K562 (cell line): ENCODE measurements around the gene HS2ST1. TPM values are rescaled to one million over a fixed set of nuclear protein-coding genes. Genes with fewer than 3 reads are reported as not detected.

Source experiments
- ATAC-seq: fragments of 200-7000 bp; cut with Tn5 transposase; 3 replicates; pipeline ENCODE4 v1.9.1; 2020; ENCODE audit warnings: moderate library complexity
- BruUV-seq: library from RNA; stranded (reverse); fragments of 400-500 nt; replicated peaks from 2 replicates; lab custom pipeline; 2021; lab: Mats Ljungman, UMichigan
- CTCF ChIA-PET: fragments of 300-600 bp; formaldehyde crosslinking; extraction: SDS; loops from one replicate; lab custom pipeline; 2021; ENCODE audit warnings: low intra/inter-chr PET ratio; lab: Yijun Ruan, JAX
- POLR2A ChIA-PET: fragments of 300-600, 350-650 bp; sonication (Branson Sonifier 250); formaldehyde crosslinking; extraction: SDS; loops from one replicate; lab custom pipeline; 2021; ENCODE audit warnings: antibody characterized with exemption, inconsistent platforms; lab: Yijun Ruan, JAX
- DNase-seq, 4 experiments: peaks; one replicate each; pipeline versions ENCODE4 v3.0.0 to v3.0.0-alpha.2; 2011 to 2018; ENCODE audit warnings: low spot score in 3 of 4, mixed read lengths in 3 of 4; ENCODE audit errors: extremely low read depth in 1 of 4
- FAIRE-seq: peaks from 2 replicates; lab custom pipeline; 2011; peaks lifted over from hg19 to GRCh38; lab: Jason Lieb, UNC
- H2AFZ ChIP-seq: 2 replicates; pipeline ENCODE4 v1.6.0; 2011; ENCODE audit warnings: low read depth, low read length, control low read depth, inconsistent platforms
- H3K27ac ChIP-seq: fragments of 200-600 bp; 3 replicates; pipeline ENCODE4 v1.8.0; 2011; ENCODE audit warnings: low read depth, mild to moderate bottlenecking, control low read depth, inconsistent platforms, low read length, moderate library complexity, mixed read lengths; ENCODE audit errors: extremely low read depth
- H3K27me3 ChIP-seq, 2 experiments: fragments of 300-600 bp in 1 of 2; 2 replicates in 1 of 2; 3 replicates in 1 of 2; pipeline versions ENCODE4 v1.6.0 to v1.8.0; 2011; ENCODE audit warnings: inconsistent platforms in 2 of 2, low read length in 2 of 2, mild to moderate bottlenecking in 1 of 2, mixed read lengths in 1 of 2, moderate library complexity in 1 of 2; ENCODE audit not compliant: control insufficient read depth in 2 of 2, insufficient read depth in 2 of 2
- H3K36me3 ChIP-seq: fragments of 300-600 bp; 3 replicates; pipeline ENCODE4 v1.8.0; 2011; ENCODE audit warnings: mild to moderate bottlenecking, low read length, inconsistent platforms; ENCODE audit not compliant: control insufficient read depth, insufficient read depth
- H3K4me1 ChIP-seq, 2 experiments: fragments of 200-600 bp in 1 of 2; replicated peaks in 1 of 2; 2 replicates in 1 of 2; 3 replicates in 1 of 2; pipeline versions ENCODE4 v1.5.1 to v1.8.0; 2011; ENCODE audit warnings: inconsistent platforms in 2 of 2, low read length in 2 of 2, mild to moderate bottlenecking in 1 of 2, mixed read lengths in 1 of 2, moderate library complexity in 1 of 2; ENCODE audit not compliant: control insufficient read depth in 2 of 2, insufficient read depth in 2 of 2
- H3K4me2 ChIP-seq: 2 replicates; pipeline ENCODE4 v1.6.1; 2011; ENCODE audit warnings: low read length, control low read depth, inconsistent platforms, mixed read lengths; ENCODE audit not compliant: insufficient read depth
- H3K4me3 ChIP-seq: fragments of 200-600 bp; sonication (generic), shearing (Covaris generic); 2 replicates; pipeline ENCODE4 v1.5.1; 2016; ENCODE audit warnings: control low read depth, inconsistent platforms
- H3K79me2 ChIP-seq: fragments of 200-600 bp; 3 replicates; pipeline ENCODE4 v1.8.0; 2011; ENCODE audit warnings: low read length, inconsistent platforms; ENCODE audit not compliant: control insufficient read depth, insufficient read depth
- H3K9ac ChIP-seq, 2 experiments: 2 replicates each; pipeline versions ENCODE4 v1.6.0 to v1.6.1; 2011; ENCODE audit warnings: low read depth in 2 of 2, low read length in 2 of 2, control low read depth in 1 of 2, inconsistent platforms in 1 of 2, mild to moderate bottlenecking in 1 of 2, mixed read lengths in 1 of 2; ENCODE audit not compliant: insufficient read depth in 1 of 2
- H3K9me1 ChIP-seq: one replicate; pipeline ENCODE4 v1.6.0; 2011; ENCODE audit warnings: inconsistent platforms, mild to moderate bottlenecking, low read length, moderate library complexity; ENCODE audit not compliant: control insufficient read depth, insufficient read depth
- H3K9me3 ChIP-seq: replicated peaks from 2 replicates; pipeline ENCODE4 v1.5.1; 2011; ENCODE audit warnings: low read depth, low read length, inconsistent platforms; ENCODE audit not compliant: control insufficient read depth, insufficient read depth
- H4K20me1 ChIP-seq: replicated peaks from 2 replicates; pipeline ENCODE4 v1.6.1; 2011; ENCODE audit warnings: low read length, inconsistent platforms, mixed read lengths; ENCODE audit not compliant: control insufficient read depth, insufficient read depth
- ARID1B ChIP-seq: fragments of 450-650 bp; IDR thresholded peaks from 2 replicates; pipeline ENCODE4 v1.6.1; 2016; ENCODE audit warnings: antibody characterized with exemption, mild to moderate bottlenecking, inconsistent platforms
- CBFA2T3 ChIP-seq: fragments of 450-650 bp; IDR thresholded peaks from 2 replicates; pipeline ENCODE4 v1.6.1; 2017
- CHD4 ChIP-seq: fragments of 200-600 bp; sonication (generic); IDR thresholded peaks from 3 replicates; pipeline ENCODE4 v1.6.1; 2012; ENCODE audit warnings: low read depth, mild to moderate bottlenecking, mixed read lengths, low read length, inconsistent platforms; ENCODE audit not compliant: insufficient read depth, insufficient replicate concordance, poor library complexity, severe bottlenecking
- FOXA3 ChIP-seq, 2 experiments: fragments of 450-650 bp in 1 of 2; sonication (generic) in 1 of 2; formaldehyde crosslinking; IDR thresholded peaks in 1 of 2; conservative IDR thresholded peaks in 1 of 2; 2 replicates each; pipeline versions ENCODE4 v1.4.0 to v1.8.0; 2020 to 2022; ENCODE audit warnings: mild to moderate bottlenecking in 2 of 2, missing genetic modification reagents in 1 of 2
- HDAC6 ChIP-seq: IDR thresholded peaks from 2 replicates; pipeline ENCODE4 v1.6.1; 2012; ENCODE audit warnings: low read depth, mild to moderate bottlenecking, control low read depth, inconsistent platforms, low read length, moderate library complexity
- HDAC8 ChIP-seq: fragments of 450-650 bp; IDR thresholded peaks from 2 replicates; pipeline ENCODE4 v1.6.1; 2016; ENCODE audit warnings: mild to moderate bottlenecking, missing genetic modification characterization, moderate library complexity, missing compliant biosample characterization
- HINFP ChIP-seq: fragments of 450-650 bp; conservative IDR thresholded peaks from 2 replicates; pipeline ENCODE4 v1.6.1; 2016; ENCODE audit warnings: missing genetic modification characterization, low read depth, mild to moderate bottlenecking, control low read depth, missing compliant biosample characterization
- SRSF9 ChIP-seq: fragments of 200-400 bp; formaldehyde crosslinking; IDR thresholded peaks from 2 replicates; pipeline ENCODE4 v1.6.1; 2017; ENCODE audit warnings: low read depth, low read length, borderline replicate concordance
- TAL1 ChIP-seq: fragments of 450-650 bp; IDR thresholded peaks from 2 replicates; pipeline ENCODE4 v1.6.1; 2016; ENCODE audit warnings: mild to moderate bottlenecking
- TCF3 ChIP-seq: sonication (generic); formaldehyde crosslinking; IDR thresholded peaks from 2 replicates; pipeline ENCODE4 v1.4.0; 2020; ENCODE audit warnings: mild to moderate bottlenecking, missing genetic modification reagents
- TEAD4 ChIP-seq, 2 experiments: sonication (generic) in 1 of 2; formaldehyde crosslinking in 1 of 2; IDR thresholded peaks; 2 replicates each; pipeline versions ENCODE4 v1.6.1 to v1.8.0; 2012 to 2022; ENCODE audit warnings: borderline replicate concordance in 1 of 2, inconsistent platforms in 1 of 2, low read length in 1 of 2, mild to moderate bottlenecking in 1 of 2, missing genetic modification reagents in 1 of 2
- ZNF584 ChIP-seq: fragments of 200-800 bp; sonication (Bioruptor generic); IDR thresholded peaks from 2 replicates; pipeline ENCODE4 v1.6.1; 2016; ENCODE audit warnings: low read depth, mild to moderate bottlenecking, missing genetic modification characterization, missing compliant biosample characterization
- WGBS: fragments of 100-300 bp; shearing (Covaris generic); methylation state at CpG from one replicate; pipeline ENCODE4 v1.1.6; 2016; ENCODE audit warnings: low coverage, mixed read lengths; ENCODE audit not compliant: insufficient coverage; ENCODE audit errors: missing lambda C conversion rate; 5-methylcytosine and 5-hydroxymethylcytosine counted together
- in situ Hi-C: fragments of 300-500 bp; cut with MboI; formaldehyde crosslinking; loops from 4 replicates; pipeline ENCODE4 v1.15.0; 2018; ENCODE audit warnings: inconsistent platforms, mixed read lengths
- intact Hi-C: fragments of 100-400 bp; cut with micrococcal nuclease; formaldehyde crosslinking; loops from 2 replicates; pipeline ENCODE4 v1.14.2; 2022
- polyA plus RNA-seq, 8 experiments: library from polyadenylated mRNA; depleted of rRNA in 4 of 8; stranded (reverse) in 5 of 8; unstranded in 3 of 8; fragments of >200 nt; fragmentation: Nextera tagmentation in 2 of 8; fragmentation: Illumina TruSeq in 1 of 8; extraction: Ambion mirVana in 2 of 8; extraction: Trizol in 1 of 8; gene quantifications; 2 replicates each; pipeline versions ENCODE4 v1.2.1 to v1.2.3, GENCODE V29; 2011 to 2014; ENCODE audit warnings: inconsistent platforms in 1 of 8, missing spikeins in 1 of 8
- total RNA-seq, 7 experiments: library from RNA; depleted of rRNA in 6 of 7; stranded (reverse); fragments of >200 nt in 6 of 7; fragmentation: Illumina TruSeq in 2 of 7; extraction: Trizol in 2 of 7; gene quantifications; 2 replicates each; pipeline versions ENCODE4 v1.2.1 to v1.2.3, GENCODE V29; 2011 to 2021; ENCODE audit warnings: low replicate concordance in 1 of 7
- TF ChIP-seq, protein P1 (sequence below), 2 experiments: fragments of 450-650 bp in 1 of 2; sonication (generic) in 1 of 2; formaldehyde crosslinking; conservative IDR thresholded peaks; 2 replicates each; pipeline versions ENCODE4 v1.4.0 to v1.8.1; 2020 to 2022; ENCODE audit warnings: mild to moderate bottlenecking in 1 of 2, missing genetic modification reagents in 1 of 2
- TF ChIP-seq, protein P2 (sequence below): fragments of 250-450 bp; sonication (Bioruptor Pico); IDR thresholded peaks from 2 replicates; pipeline ENCODE4 v1.8.0; 2022; ENCODE audit warnings: inconsistent platforms

Gene HS2ST1
- total and polyA plus RNA-seq, 9 of the 15 experiments (the other 6 are each of a cell fraction or from before 2014, with no cell fraction given) = 7.7 to 43.3 (median 25.8) TPM

DNA sequence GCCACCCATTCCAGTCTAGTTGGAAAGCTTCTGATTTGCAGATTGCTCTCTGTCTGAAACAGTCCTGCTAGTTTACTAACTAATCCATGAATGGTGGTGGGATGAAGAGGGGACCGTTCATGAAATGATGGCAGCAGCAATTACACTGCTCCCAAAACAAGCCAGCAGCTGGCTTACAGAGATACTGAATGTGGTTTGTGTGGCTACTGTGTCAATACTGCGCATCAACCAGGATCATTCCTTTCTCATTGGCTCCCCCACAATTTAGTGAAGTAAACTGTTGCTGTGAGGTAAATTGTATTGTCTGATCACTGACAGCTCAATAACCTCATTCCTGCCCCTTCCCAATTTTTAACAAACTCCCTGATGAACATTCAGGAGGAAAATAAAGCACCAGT is 222.9 kb downstream of the HS2ST1 start:
- WGBS = 0% methylated on average over 2 of the region's 2 CpGs
- POLR2A ChIA-PET = interaction anchor here (0.6 kb wide), 1 partner anchor 12 kb away, joined by 3 read pairs; no protein-coding TSS in a partner anchor
- no peaks in the 10 kb centered on the region; the same call in none of the 2 replicates for H4K20me1 ChIP-seq
- CTCF ChIA-PET = no interaction called here
- no peak overlapping the region for H3K9ac ChIP-seq
- H3K79me2 ChIP-seq = no peaks in the 10 kb centered on the region
- intact Hi-C loops = no loop called here
- in situ Hi-C loops = loop anchor here (10.0 kb wide), 1 partner anchor 147 kb away; no protein-coding TSS in a partner anchor
- no peak for FAIRE-seq
- H3K9me3 ChIP-seq = no peaks in the 10 kb centered on the region
- H3K27ac ChIP-seq = no peak overlapping the region
- no peak overlapping the region for H3K4me3 ChIP-seq
- H2AFZ ChIP-seq = no peak overlapping the region
- H3K36me3 ChIP-seq = no peaks in the 10 kb centered on the region
- BruUV-seq = no TSS peak
- H3K4me2 ChIP-seq = no peak overlapping the region
- no peaks in the 10 kb centered on the region for H3K9me1 ChIP-seq
- no peak for ATAC-seq
- DNase-seq = peak in 2 of 4 experiments; percentile 15 to 20
- H3K4me1 ChIP-seq = peaks cover 0 to 2% of the 10 kb centered on the region in 2 experiments; a peak in 1 of 5 replicates
- H3K27me3 ChIP-seq = peaks cover 12 to 36% of the 10 kb centered on the region in 2 experiments; a peak in 4 of 5 replicates
- no peak for TF ChIP-seq HDAC6
- TF ChIP-seq ZNF584 (CRISPR knock-in tag) = no peak
- peak; percentile 58 for TF ChIP-seq TCF3 (CRISPR knock-in tag)
- TF ChIP-seq, protein P1, sequence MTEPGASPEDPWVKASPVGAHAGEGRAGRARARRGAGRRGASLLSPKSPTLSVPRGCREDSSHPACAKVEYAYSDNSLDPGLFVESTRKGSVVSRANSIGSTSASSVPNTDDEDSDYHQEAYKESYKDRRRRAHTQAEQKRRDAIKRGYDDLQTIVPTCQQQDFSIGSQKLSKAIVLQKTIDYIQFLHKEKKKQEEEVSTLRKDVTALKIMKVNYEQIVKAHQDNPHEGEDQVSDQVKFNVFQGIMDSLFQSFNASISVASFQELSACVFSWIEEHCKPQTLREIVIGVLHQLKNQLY (CRISPR knock-in tag; conservative IDR thresholded peaks at IDR 0.05) = no peak
- TF ChIP-seq SRSF9 = no peak
- TF ChIP-seq TAL1 = peak; percentile 27; the same call in 1 of the 2 replicates
- TF ChIP-seq ARID1B = peak; percentile 40; the same call in 1 of the 2 replicates
- no peak for TF ChIP-seq HDAC8 (tag)
- peak; percentile 97 to 98 for TF ChIP-seq FOXA3 (CRISPR knock-in tag; conservative IDR thresholded peaks at IDR 0.05 in 1 of 2, IDR thresholded peaks at IDR 0.05 in 1 of 2)
- TF ChIP-seq HINFP = no peak
- TF ChIP-seq TEAD4 (IDR thresholded peaks at IDR 0.05; ENCODE audit: low read length) = peak; percentile 68; the same call in 1 of the 2 replicates
- TF ChIP-seq TEAD4 (CRISPR knock-in tag; IDR thresholded peaks at IDR 0.05; ENCODE audit: borderline replicate concordance) = no peak
- TF ChIP-seq, protein P2, sequence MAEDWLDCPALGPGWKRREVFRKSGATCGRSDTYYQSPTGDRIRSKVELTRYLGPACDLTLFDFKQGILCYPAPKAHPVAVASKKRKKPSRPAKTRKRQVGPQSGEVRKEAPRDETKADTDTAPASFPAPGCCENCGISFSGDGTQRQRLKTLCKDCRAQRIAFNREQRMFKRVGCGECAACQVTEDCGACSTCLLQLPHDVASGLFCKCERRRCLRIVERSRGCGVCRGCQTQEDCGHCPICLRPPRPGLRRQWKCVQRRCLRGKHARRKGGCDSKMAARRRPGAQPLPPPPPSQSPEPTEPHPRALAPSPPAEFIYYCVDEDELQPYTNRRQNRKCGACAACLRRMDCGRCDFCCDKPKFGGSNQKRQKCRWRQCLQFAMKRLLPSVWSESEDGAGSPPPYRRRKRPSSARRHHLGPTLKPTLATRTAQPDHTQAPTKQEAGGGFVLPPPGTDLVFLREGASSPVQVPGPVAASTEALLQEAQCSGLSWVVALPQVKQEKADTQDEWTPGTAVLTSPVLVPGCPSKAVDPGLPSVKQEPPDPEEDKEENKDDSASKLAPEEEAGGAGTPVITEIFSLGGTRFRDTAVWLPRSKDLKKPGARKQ (CRISPR knock-in tag) = no peak
- TF ChIP-seq CBFA2T3 = peak; percentile 39; the same call in 1 of the 2 replicates
- TF ChIP-seq CHD4 = no peak
